NCI-H1436 (cell line): ENCODE results near the gene ANKS6.

Experiments used
- DNase-seq: peaks from one replicate; lab custom pipeline; 2025; lab: John Stamatoyannopoulos, UW

Gene ANKS6

DNA sequence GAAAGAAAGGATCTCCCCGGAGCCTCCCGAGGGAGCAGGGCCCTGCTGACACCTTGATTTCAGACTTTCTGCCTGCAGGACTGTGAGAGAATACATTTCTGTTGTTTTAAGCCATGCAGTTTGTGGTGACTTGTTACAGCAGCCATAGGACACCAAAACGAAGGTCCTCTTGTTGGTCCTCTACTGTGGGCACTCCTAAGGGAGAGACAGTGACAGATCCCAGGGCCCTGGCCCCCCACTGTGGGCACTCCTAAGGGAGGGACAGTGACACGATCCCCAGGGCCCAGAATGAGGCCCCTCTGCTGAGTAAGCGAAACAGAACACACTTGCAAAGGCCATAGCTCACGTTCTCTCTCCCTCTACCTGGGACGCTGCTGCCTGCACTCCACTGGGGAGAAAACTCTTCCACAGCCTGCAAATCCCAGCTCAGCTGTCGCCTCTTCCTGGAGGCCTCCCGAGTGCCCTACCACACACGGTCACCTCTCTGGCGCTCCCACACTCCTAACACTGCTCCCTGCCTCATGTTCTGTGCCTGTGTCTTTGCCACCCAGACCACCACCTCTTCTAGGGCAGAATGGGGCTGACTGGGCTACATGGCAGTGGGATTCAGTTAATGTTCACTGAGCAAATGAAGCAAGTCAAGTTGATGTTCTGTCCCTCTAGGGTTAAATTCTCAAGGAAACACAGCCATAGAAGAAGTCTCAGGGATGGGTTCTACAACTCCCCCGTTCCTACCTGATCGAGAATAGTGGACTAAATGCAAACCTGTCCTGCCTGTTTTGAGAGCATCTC lies 23.8 kb downstream of the ANKS6 start:
- DNase-seq: no peak

- no peak for DNase-seq
Observed at GRCh38 chr9:98771209-98771874, 25.0 kb downstream of the ANKS6 start.

DNA sequence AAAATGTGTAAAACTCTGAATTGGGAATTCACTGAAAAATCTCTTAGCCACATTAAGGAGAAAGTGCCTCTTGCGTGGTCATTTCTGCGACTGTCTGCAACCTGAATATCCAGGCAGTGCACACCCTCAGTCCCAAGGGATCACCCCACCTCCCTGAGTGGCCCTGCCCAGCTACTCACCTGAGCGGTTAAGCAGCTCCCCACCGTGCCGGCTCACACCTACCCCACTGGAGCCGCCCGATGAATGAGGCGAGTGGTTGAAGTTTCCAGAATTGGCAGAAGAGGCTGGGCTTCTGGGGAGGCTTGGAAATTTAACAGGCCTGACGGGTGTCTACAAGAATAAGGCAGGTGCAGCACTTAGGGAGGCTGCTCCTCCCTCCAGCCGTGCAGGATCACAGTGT lies 25.6 kb downstream of the ANKS6 start:
- DNase-seq: no peak

DNA sequence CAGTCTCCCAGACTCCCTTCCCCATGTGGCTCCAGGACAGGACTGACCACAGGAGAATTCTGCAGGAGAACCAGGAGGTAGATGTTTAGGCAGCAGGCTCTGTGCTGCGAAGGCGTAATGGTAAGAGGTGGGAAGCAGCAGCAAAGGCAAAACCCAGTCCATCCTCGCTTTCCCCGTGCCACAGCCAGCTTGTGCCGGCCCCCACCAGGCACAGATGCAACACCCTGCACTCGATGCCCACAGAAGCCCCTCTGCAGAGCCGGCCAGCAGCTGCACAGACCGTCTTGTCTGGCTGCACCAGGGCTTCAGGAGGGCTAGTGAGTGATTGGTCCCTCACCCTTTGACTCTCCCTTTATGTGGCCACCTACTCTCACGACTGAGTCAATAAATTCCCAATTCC lies 28.0 kb downstream of the ANKS6 start:
- no peak for DNase-seq

DNA sequence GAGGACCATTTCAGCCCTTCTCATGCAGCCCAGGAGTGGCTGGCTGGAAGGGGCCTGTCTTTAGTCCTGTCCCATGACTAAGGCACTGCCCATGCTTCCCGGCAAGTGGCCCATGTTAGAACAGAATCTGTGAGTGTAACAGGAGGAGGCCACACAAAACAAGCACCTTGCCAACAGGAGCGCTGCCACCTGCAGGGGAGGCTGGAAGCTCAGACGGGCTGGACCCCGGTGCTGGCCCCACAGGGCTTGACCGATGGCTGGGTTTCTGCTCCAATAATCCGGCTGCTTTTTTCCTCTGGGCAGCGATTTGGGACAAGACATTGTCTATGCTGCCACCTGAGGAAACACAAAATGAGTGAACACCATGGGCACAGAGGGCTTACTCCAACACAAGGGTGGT lies 28.4 kb downstream of the ANKS6 start:
- DNase-seq: no peak

GRCh38 chr9:98767196-98767595 lies 29.2 kb downstream of the ANKS6 start:
- no peak for DNase-seq

DNA sequence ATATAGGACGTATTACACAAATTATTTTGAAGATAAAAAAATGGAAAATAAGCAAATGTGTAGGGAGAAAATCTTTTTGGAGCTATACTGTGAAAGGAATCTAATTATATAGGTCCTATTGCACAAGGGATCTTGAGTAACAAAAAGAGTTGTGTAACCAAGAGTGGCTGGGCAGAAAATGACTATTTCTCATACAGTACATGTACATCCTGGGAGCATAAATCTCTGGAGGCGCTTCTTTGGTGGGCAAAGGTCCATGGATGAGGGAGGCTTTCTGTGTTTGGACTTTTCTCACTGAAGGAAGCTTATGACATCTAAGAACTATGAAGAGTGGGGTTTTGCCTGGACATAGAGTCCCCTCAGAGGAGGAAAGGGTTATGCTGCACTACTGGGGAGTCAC lies 29.8 kb downstream of the ANKS6 start:
- no peak for DNase-seq

- DNase-seq: no peak
Observed at GRCh38 chr9:98765256-98765655, 31.1 kb downstream of the ANKS6 start.

DNA sequence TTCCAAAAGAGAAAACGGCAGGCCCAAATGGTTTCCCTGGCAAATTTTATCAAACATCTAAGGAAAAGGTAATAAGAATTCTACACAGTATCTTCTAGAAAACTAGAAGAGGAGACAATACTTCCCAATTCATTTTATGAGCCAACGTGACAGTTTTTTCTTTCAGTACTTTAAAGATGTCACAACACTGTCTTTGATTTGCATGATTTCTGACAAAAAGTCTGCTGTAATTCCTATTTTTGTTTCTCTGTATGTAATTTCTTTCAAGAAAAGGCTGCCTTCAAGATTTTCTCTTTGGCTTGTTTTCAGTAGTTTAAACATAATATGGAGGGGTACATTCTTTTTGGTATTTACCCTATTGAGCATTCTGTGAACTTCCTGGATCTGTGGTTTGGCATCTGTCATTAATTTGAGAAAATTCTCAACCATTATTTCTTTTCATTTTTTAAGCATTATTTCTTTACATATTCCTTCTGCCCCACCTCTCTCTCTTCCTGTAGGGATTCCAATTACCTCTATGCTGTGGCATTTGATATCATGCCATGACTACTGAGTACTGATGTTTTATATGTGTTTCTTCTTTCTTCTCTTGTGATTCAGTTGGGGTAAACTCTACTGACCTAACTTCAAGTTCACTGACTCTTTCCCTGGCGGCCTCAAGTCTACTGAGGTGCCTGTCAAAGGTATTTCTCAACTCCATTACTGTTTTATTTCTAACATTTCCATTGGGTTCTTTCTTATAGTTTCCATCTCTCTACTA lies 32.2 kb downstream of the ANKS6 start:
- no peak for DNase-seq

GRCh38 chr9:98760231-98760630 lies 36.1 kb downstream of the ANKS6 start:
- DNase-seq: no peak

- no peak for DNase-seq
Observed at GRCh38 chr9:98755006-98755618, 41.2 kb downstream of the ANKS6 start.

GRCh38 chr9:98751210-98751609 lies 45.1 kb downstream of the ANKS6 start:
- DNase-seq: no peak

DNA sequence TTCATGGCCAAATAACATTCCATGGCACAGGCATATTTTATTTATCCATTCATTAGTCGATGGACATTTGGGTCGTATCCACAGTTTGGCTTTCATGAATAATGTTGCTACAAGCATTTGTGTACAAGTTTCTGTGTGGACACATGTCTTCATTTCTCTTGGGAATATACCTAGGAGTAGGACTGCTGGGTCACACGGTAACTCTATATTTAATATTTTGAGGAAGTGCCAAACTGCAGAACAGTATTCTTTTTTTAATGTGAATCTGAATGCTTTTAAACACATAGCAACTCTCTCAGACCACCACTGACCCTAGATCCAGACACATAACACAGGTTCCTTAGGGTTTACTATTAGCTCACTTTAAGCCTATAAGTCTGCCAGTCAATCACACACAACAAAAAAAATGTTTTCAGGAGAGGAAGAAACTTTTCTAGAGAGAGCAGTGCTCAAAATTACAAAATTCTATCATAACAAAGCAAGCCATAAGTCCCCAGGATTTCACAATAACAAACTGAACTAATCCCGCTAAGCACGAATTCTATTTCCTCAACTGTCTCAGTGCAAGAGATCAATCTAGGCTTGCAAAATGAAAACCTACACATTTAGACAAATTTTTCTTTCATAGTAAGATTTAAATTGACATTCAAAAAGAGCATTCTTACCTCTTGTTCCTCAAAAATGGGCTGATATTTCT lies 45.8 kb downstream of the ANKS6 start:
- DNase-seq: no peak

DNA sequence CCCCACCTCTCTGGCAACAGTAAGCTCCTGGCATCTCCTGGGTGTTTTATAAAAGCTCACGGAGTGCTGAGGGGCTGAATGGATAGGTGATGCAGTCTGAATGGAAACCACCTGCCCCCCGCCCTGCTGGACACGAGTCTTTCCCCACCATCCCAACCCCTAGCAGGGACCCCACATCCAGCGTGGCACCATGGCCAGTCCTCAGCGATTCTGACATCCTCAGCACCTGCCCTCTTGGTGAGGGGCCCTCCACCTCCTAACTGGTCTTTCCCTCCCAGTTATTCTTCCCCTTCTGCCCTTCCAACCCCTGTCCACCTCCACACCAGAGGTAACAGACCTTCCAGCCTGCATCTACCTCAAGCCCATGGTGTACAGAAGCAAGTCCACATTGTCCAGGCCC lies 48.9 kb downstream of the ANKS6 start:
- DNase-seq: no peak

- DNase-seq: no peak
Observed at GRCh38 chr9:98745470-98745869, 50.9 kb downstream of the ANKS6 start.

- no peak for DNase-seq
Observed at GRCh38 chr9:98743818-98744611, 52.3 kb downstream of the ANKS6 start.

GRCh38 chr9:98743329-98743728 lies 53.0 kb downstream of the ANKS6 start:
- DNase-seq: no peak

- DNase-seq: no peak
Observed at GRCh38 chr9:98742325-98743280, 53.8 kb downstream of the ANKS6 start.

DNA sequence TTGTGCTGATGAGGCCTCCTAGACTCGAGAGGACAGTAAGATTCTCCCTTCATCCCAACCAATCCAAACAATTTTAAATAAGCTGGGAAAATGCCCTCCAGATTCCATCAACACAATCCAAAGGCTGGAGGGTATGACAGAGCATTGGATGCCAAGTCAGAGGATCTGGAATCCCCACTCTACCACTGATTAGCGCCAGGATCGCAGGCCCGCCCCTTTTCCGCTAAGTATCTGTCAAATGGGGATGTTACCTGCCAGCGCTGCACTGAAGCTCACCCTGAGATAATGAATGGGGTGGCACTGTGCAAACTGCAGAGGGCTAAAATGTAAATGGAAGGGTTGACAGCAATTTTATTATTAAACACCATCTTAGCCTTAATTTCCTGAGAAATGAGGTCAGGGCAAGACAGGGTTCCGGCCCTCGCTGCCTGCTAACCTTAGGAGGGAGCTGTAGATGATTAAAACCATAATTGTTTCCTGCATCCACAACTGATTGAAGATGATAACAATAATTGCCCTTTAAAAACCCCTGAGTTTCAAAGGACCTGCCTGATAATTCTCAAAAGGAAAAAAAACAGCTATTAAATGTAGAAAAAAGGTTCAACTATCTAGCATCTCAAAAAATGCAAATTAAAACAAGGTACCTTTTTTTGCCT lies 56.0 kb downstream of the ANKS6 start:
- DNase-seq: no peak
